ENCODE measurements around the gene AHCYL1.

DNA sequence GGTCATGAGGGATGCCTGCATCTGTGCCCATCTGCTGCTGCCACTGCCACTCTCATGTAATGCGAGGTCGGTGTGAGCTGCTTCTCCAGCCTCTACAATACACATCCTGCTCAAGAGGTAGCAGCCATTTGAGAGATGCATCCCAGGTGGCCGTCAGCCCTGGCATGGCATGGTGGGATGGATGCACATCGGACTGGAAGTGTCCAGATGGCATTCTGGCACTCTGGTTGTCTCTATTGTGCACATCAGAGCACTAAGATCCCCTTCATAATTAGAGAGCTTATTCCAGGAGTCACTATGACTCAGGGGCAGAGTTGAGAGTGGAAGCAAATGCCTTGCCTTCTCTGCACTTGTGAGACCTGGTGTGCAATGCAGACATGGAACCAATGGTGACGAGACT, 53.7 kb downstream of the AHCYL1 start:
- no peak for TF ChIP-seq POLR2A (IDR thresholded peaks at IDR 0.05)
- TF ChIP-seq, protein P1, sequence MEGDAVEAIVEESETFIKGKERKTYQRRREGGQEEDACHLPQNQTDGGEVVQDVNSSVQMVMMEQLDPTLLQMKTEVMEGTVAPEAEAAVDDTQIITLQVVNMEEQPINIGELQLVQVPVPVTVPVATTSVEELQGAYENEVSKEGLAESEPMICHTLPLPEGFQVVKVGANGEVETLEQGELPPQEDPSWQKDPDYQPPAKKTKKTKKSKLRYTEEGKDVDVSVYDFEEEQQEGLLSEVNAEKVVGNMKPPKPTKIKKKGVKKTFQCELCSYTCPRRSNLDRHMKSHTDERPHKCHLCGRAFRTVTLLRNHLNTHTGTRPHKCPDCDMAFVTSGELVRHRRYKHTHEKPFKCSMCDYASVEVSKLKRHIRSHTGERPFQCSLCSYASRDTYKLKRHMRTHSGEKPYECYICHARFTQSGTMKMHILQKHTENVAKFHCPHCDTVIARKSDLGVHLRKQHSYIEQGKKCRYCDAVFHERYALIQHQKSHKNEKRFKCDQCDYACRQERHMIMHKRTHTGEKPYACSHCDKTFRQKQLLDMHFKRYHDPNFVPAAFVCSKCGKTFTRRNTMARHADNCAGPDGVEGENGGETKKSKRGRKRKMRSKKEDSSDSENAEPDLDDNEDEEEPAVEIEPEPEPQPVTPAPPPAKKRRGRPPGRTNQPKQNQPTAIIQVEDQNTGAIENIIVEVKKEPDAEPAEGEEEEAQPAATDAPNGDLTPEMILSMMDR (IDR thresholded peaks at IDR 0.05): no peak
